GM12878 (cell line): ENCODE data around the gene SELENOW. TPM values are rescaled to one million over a fixed set of nuclear protein-coding genes. Genes with fewer than 3 reads are reported as not detected.
A peak's percentile ranks its signal among the peaks of the same experiment; 100 is the strongest.

ENCODE experiments used
- ATAC-seq: fragments of 200-7000 bp; cut with Tn5 transposase; 3 replicates; pipeline ENCODE4 v1.9.1; 2020; ENCODE audit warnings: mild to moderate bottlenecking, moderate library complexity
- BruUV-seq: library from RNA; stranded (reverse); fragments of 400-500 nt; replicated peaks from 2 replicates; lab custom pipeline; 2021; lab: Mats Ljungman, UMichigan
- CTCF ChIA-PET: fragments of 300-600 bp; sonication (Branson Sonifier 250); formaldehyde crosslinking; extraction: SDS; loops from one replicate; lab custom pipeline; 2021; ENCODE audit warnings: inconsistent platforms; lab: Yijun Ruan, JAX
- POLR2A ChIA-PET: fragments of 350-600 bp; formaldehyde crosslinking; extraction: SDS; loops from one replicate; lab custom pipeline; 2021; ENCODE audit warnings: inconsistent platforms; lab: Charles Lee
- RAD21 ChIA-PET: fragments of 300-600 bp; sonication (Branson Sonifier 250); formaldehyde crosslinking; loops from one replicate; lab custom pipeline; 2023; ENCODE audit warnings: antibody characterized with exemption; ENCODE audit not compliant: unreplicated experiment; lab: Charles Lee
- SMC1A ChIA-PET: fragments of 300-600 bp; sonication (Branson Sonifier 250); formaldehyde crosslinking; loops from one replicate; lab custom pipeline; 2023; ENCODE audit not compliant: unreplicated experiment, uncharacterized antibody; lab: Charles Lee
- DNase-seq: peaks from one replicate; pipeline ENCODE4 v3.0.0-alpha.2; 2011; ENCODE audit warnings: low read depth, low spot score
- FAIRE-seq: peaks from 3 replicates; lab custom pipeline; 2011; peaks lifted over from hg19 to GRCh38; lab: Jason Lieb, UNC
- H2AFZ ChIP-seq: 2 replicates; pipeline ENCODE4 v1.6.0; 2011; ENCODE audit warnings: low read depth, low read length, control low read depth; ENCODE audit not compliant: control insufficient read depth
- H3K27ac ChIP-seq: 2 replicates; pipeline ENCODE4 v1.5.1; 2011; ENCODE audit warnings: control low read depth; ENCODE audit not compliant: control insufficient read depth, insufficient read depth
- H3K27me3 ChIP-seq, 2 experiments: replicated peaks in 1 of 2; 2 replicates each; pipeline versions ENCODE4 v1.6.0 to v1.6.1; 2011; ENCODE audit warnings: low read length in 1 of 2; ENCODE audit not compliant: control insufficient read depth in 2 of 2, insufficient read depth in 2 of 2
- H3K36me3 ChIP-seq, 2 experiments: 2 replicates each; pipeline ENCODE4 v1.5.1; 2011; ENCODE audit warnings: low read length in 1 of 2; ENCODE audit not compliant: control insufficient read depth in 2 of 2, insufficient read depth in 2 of 2
- H3K4me1 ChIP-seq: 2 replicates; pipeline ENCODE4 v1.6.1; 2011; ENCODE audit warnings: mild to moderate bottlenecking, low read length, moderate library complexity, mixed read lengths; ENCODE audit not compliant: control insufficient read depth, insufficient read depth
- H3K4me2 ChIP-seq: 2 replicates; pipeline ENCODE4 v1.6.0; 2011; ENCODE audit warnings: control low read depth; ENCODE audit not compliant: control insufficient read depth, insufficient read depth
- H3K4me3 ChIP-seq: fragments of 200-600 bp; sonication (generic); 2 replicates; pipeline ENCODE4 v1.5.1; 2016
- H3K79me2 ChIP-seq: 2 replicates; pipeline ENCODE4 v1.6.0; 2011; ENCODE audit warnings: low read length; ENCODE audit not compliant: control insufficient read depth, insufficient read depth
- H3K9ac ChIP-seq: 2 replicates; pipeline ENCODE4 v1.8.0; 2011; ENCODE audit warnings: low read length, control low read depth, mixed read lengths; ENCODE audit not compliant: control insufficient read depth, insufficient read depth
- H3K9me3 ChIP-seq: replicated peaks from 3 replicates; pipeline ENCODE4 v1.5.1; 2011; ENCODE audit warnings: mild to moderate bottlenecking, low read length; ENCODE audit not compliant: control insufficient read depth, insufficient read depth
- H4K20me1 ChIP-seq: 2 replicates; pipeline ENCODE4 v1.6.0; 2011; ENCODE audit not compliant: control insufficient read depth, insufficient read depth
- ATF3 ChIP-seq: IDR thresholded peaks from 2 replicates; pipeline ENCODE4 v1.6.1; 2011; ENCODE audit warnings: low read depth, mild to moderate bottlenecking, low read length, moderate library complexity, borderline replicate concordance; ENCODE audit errors: extremely low read depth
- BCLAF1 ChIP-seq: fragments of 450-650 bp; IDR thresholded peaks from 2 replicates; pipeline ENCODE4 v1.6.1; 2017; ENCODE audit warnings: antibody characterized with exemption, mild to moderate bottlenecking, moderate library complexity
- BHLHE40 ChIP-seq, 2 experiments: fragments of 450-650 bp in 1 of 2; IDR thresholded peaks; 2 replicates each; pipeline ENCODE4 v1.6.1; 2011 to 2017; ENCODE audit warnings: low read depth in 2 of 2, borderline replicate concordance in 1 of 2, improper control_type of control experiment in 1 of 2, low read length in 1 of 2, mild to moderate bottlenecking in 1 of 2
- CHD4 ChIP-seq: fragments of 200-600 bp; sonication (generic); IDR thresholded peaks from 2 replicates; pipeline ENCODE4 v1.6.1; 2016; ENCODE audit warnings: mild to moderate bottlenecking
- EED ChIP-seq: sonication (generic); IDR thresholded peaks from 2 replicates; pipeline ENCODE4 v1.6.1; 2016; ENCODE audit warnings: antibody characterized with exemption, low read depth
- EZH2 ChIP-seq: IDR thresholded peaks from 2 replicates; pipeline ENCODE4 v1.6.1; 2012; ENCODE audit warnings: low read depth, mild to moderate bottlenecking, control low read depth, inconsistent platforms, low read length, borderline replicate concordance; ENCODE audit not compliant: control insufficient read depth
- FOS ChIP-seq: IDR thresholded peaks from 3 replicates; pipeline ENCODE4 v1.6.1; 2011; ENCODE audit warnings: borderline replicate concordance; ENCODE audit not compliant: insufficient read length; ENCODE audit errors: extremely low read depth
- HDAC2 ChIP-seq: fragments of 200-600 bp; sonication (generic); IDR thresholded peaks from 2 replicates; pipeline ENCODE4 v1.6.1; 2017
- JUNB ChIP-seq: IDR thresholded peaks from 2 replicates; pipeline ENCODE4 v1.6.1; 2016; ENCODE audit warnings: antibody characterized with exemption, mild to moderate bottlenecking
- MXI1 ChIP-seq: fragments of 150-350 bp; IDR thresholded peaks from 2 replicates; pipeline ENCODE4 v1.6.1; 2011; ENCODE audit warnings: low read depth, mild to moderate bottlenecking, inconsistent platforms, low read length, improper control_type of control experiment
- RUNX3 ChIP-seq: IDR thresholded peaks from 2 replicates; pipeline ENCODE4 v1.6.1; 2012; ENCODE audit warnings: low read length, inconsistent platforms
- SPI1 ChIP-seq: IDR thresholded peaks from 2 replicates; pipeline ENCODE4 v1.6.1; 2011; ENCODE audit warnings: low read depth, mild to moderate bottlenecking, low read length, moderate library complexity, borderline replicate concordance; ENCODE audit not compliant: insufficient read depth
- STAT1 ChIP-seq: fragments of 450-650 bp; conservative IDR thresholded peaks from 2 replicates; pipeline ENCODE4 v1.6.1; 2014; ENCODE audit warnings: antibody characterized with exemption, mild to moderate bottlenecking
- TCF12 ChIP-seq: IDR thresholded peaks from 2 replicates; pipeline ENCODE4 v1.6.1; 2011; ENCODE audit warnings: low read depth, mild to moderate bottlenecking, low read length
- YY1 ChIP-seq: IDR thresholded peaks from 2 replicates; pipeline ENCODE4 v1.6.1; 2011; ENCODE audit warnings: low read depth, mild to moderate bottlenecking, low read length
- ZBED1 ChIP-seq: IDR thresholded peaks from 2 replicates; pipeline ENCODE4 v1.6.1; 2016; ENCODE audit warnings: borderline replicate concordance
- WGBS: methylation state at CpG from one replicate; pipeline ENCODE4 v1.1.6; 2016; ENCODE audit warnings: low lambda C conversion rate; ENCODE audit not compliant: insufficient replicate concordance, insufficient coverage; ENCODE audit errors: missing lambda C conversion rate; 5-methylcytosine and 5-hydroxymethylcytosine counted together
- in situ Hi-C: fragments of 300-500 bp; cut with MboI; formaldehyde crosslinking; loops from 9 replicates; pipeline ENCODE4 v1.14.3; 2018; ENCODE audit warnings: mixed read lengths
- intact Hi-C: fragments of 100-400 bp; cut with micrococcal nuclease; formaldehyde crosslinking; loops from one replicate; pipeline ENCODE4 v1.14.2; 2022; ENCODE audit not compliant: unreplicated experiment
- polyA plus RNA-seq, 11 experiments: library from polyadenylated mRNA; depleted of rRNA in 4 of 11; unstranded in 6 of 11; stranded (reverse) in 5 of 11; fragments of >200 nt; fragmentation: Nextera tagmentation in 4 of 11; fragmentation: Illumina TruSeq in 1 of 11; extraction: Ambion mirVana in 4 of 11; extraction: Trizol in 1 of 11; gene quantifications; 1 replicate in 1 of 11; 2 replicates in 10 of 11; pipeline versions ENCODE4 v1.2.1 to v1.2.3, GENCODE V29; 2011 to 2016; ENCODE audit warnings: inconsistent platforms in 2 of 11, missing spikeins in 2 of 11, low read depth in 1 of 11
- total RNA-seq, 4 experiments: library from RNA; depleted of rRNA in 3 of 4; stranded (reverse); fragments of >200 nt in 3 of 4; fragmentation: Illumina TruSeq in 1 of 4; extraction: Trizol in 1 of 4; gene quantifications; 2 replicates each; pipeline versions ENCODE4 v1.2.1 to v1.2.3, GENCODE V29; 2013 to 2021

SELENOW gene
- total and polyA plus RNA-seq, 10 of the 15 experiments (the other 5 are each of a cell fraction or from before 2014, with no cell fraction given), result 53.3 to 186 (median 101) TPM

- TF ChIP-seq BCLAF1, result no peak
- no peak for TF ChIP-seq STAT1
- no peak for TF ChIP-seq FOS
- no peak for TF ChIP-seq YY1
- no peak for TF ChIP-seq EZH2
- TF ChIP-seq CHD4, result no peak
- no peak for TF ChIP-seq HDAC2
- no peak for TF ChIP-seq EED
- TF ChIP-seq ATF3, result no peak
- no peak for TF ChIP-seq MXI1
- TF ChIP-seq ZBED1, result no peak
Measured at GRCh38 chr19:47760632-47760999, 17.9 kb upstream of the SELENOW start (continued).

- Histone ChIP-seq H3K4me3 (no peak overlapping the region), H3K79me2 (no peaks in the 10 kb centered on the region), H3K27ac (no peak overlapping the region), H3K4me2 (no peak overlapping the region), H3K9me3 (no peaks in the 10 kb centered on the region; the same call in 2 of the 3 replicates), H3K27me3 (no peaks in the 10 kb centered on the region), H3K9ac (no peak overlapping the region), H2AFZ (no peak overlapping the region), H4K20me1 (no peaks in the 10 kb centered on the region), H3K36me3 (peaks cover 4 to 9% of the 10 kb centered on the region in 2 experiments; a peak in 3 of 4 replicates), H3K4me1 (0 out of 2 replicates have a peak, but pooled peaks cover 3% of the 10 kb centered on the region)
- 19% methylated on average over 4 of the region's 5 CpGs for WGBS
- ChIA-PET RAD21 (no interaction called here), POLR2A (no interaction called here), SMC1A (no interaction called here), CTCF (interaction anchor here (1.1 kb wide), 1 partner anchor 28 kb away, joined by 3 read pairs; no protein-coding TSS in a partner anchor)
- ATAC-seq (peak; percentile 61), DNase-seq (no peak), FAIRE-seq (no peak)
- peak; percentile 43; the same call in 1 of the 2 replicates for TF ChIP-seq JUNB
- TF ChIP-seq RUNX3, result peak; percentile 25; the same call in 1 of the 2 replicates
- peak; percentile 45; the same call in 1 of the 2 replicates for TF ChIP-seq SPI1
- no peak for TF ChIP-seq BHLHE40 (IDR thresholded peaks at IDR 0.05; ENCODE audit: borderline replicate concordance in 1 of 2, low read depth in 2 of 2, low read length in 1 of 2)
- 0 out of 2 replicates have a peak, but pooled peaks have one; percentile 17 for TF ChIP-seq TCF12
- TF ChIP-seq STAT1, result no peak
- 0 out of 2 replicates have a peak, but pooled peaks have one; percentile 30 for TF ChIP-seq EED
- in situ Hi-C loops, result no loop called here
- intact Hi-C loops, result no loop called here
- no TSS peak for BruUV-seq
Measured at GRCh38 chr19:47761566-47761965, 16.9 kb upstream of the SELENOW start.
